ENCODE results near the gene RUBCN. TPM values are rescaled to one million over a fixed set of nuclear protein-coding genes. Genes with fewer than 3 reads are reported as not detected.

Gene RUBCN
- total and polyA plus RNA-seq, 2 donors (not counting 1 experiment from before 2014, with no cell fraction given): 57.3 to 423 TPM

GRCh38 chr3:197746801-197747237 lies 10.1 kb upstream of the RUBCN start:
- Histone ChIP-seq H4K20me1 (ENCODE audit: control insufficient read depth, insufficient read depth, low read length, poor library complexity, severe bottlenecking) (peaks cover 8% of the 10 kb centered on the region), H3K4me2 (replicated peaks; ENCODE audit: low read depth, low read length, poor library complexity, severe bottlenecking) (no peak overlapping the region), H3K27ac (ENCODE audit: low read length in 2 of 2) (no peak overlapping the region), H3K9ac (ENCODE audit: low read length) (no peak overlapping the region), H3K4me1 (ENCODE audit: control insufficient read depth in 2 of 2, insufficient read depth in 2 of 2, low read length in 2 of 2) (peaks cover 13 to 21% of the 10 kb centered on the region in 2 donors), H3K4me3 (ENCODE audit: control extremely low read depth in 1 of 5, extremely low read depth in 1 of 5, insufficient read depth in 1 of 5, low read depth in 2 of 5, low read length in 4 of 5) (no peak overlapping the region), H2AFZ (ENCODE audit: insufficient read depth, low read depth, low read length, poor library complexity, severe bottlenecking) (no peak overlapping the region), H3K36me3 (replicated peaks in 1 of 2; ENCODE audit: control extremely low read depth in 1 of 2, control insufficient read depth in 1 of 2, extremely low read depth in 1 of 2, insufficient read depth in 2 of 2, low read length in 1 of 2) (no peaks in the 10 kb centered on the region), H3K9me3 (ENCODE audit: control extremely low read depth in 1 of 3, control insufficient read depth in 2 of 3, insufficient read depth in 1 of 3, low read length in 2 of 3) (peaks cover 0 to 1% (median 0%) of the 10 kb centered on the region in 3 donors), H3K79me2 (ENCODE audit: control insufficient read depth, insufficient read depth, low read length) (peaks cover 12% of the 10 kb centered on the region), H3K27me3 (replicated peaks in 1 of 4; ENCODE audit: control extremely low read depth in 1 of 4, control insufficient read depth in 3 of 4, insufficient read depth in 4 of 4, low read length in 3 of 4) (no peaks in the 10 kb centered on the region)
- intact Hi-C loops (cut with micrococcal nuclease): no loop called here
- ChIA-PET CTCF (interaction anchor here (0.8 to 1.0 kb wide), 2 partner anchors 9 to 31 kb away, joined by 3 read pairs; no protein-coding TSS in a partner anchor), POLR2A (no interaction called here)
- H3K4me1 Mint-ChIP-seq: peaks cover 26% of the 10 kb centered on the region
- DNase-seq (no peak), ATAC-seq (ENCODE audit: low read depth) (no peak)
- no peak overlapping the region for H3K27ac Mint-ChIP-seq
- no peaks in the 10 kb centered on the region for H3K27me3 Mint-ChIP-seq
- no peaks in the 10 kb centered on the region for H3K9me3 Mint-ChIP-seq (ENCODE audit: insufficient read depth)
- TF ChIP-seq EZH2 (IDR thresholded peaks at IDR 0.05; ENCODE audit: borderline replicate concordance, insufficient read depth, low read depth, low read length, poor library complexity, severe bottlenecking) (no peak), CTCF (IDR thresholded peaks at IDR 0.05) (no peak)
- WGBS (ENCODE audit: insufficient coverage): no CpG with 5 or more reads among the region's 4 CpGs
- H3K4me3 Mint-ChIP-seq: no peak overlapping the region

GRCh38 chr3:197746209-197746608 lies 9.5 kb upstream of the RUBCN start:
- H3K79me2 ChIP-seq (ENCODE audit: control insufficient read depth, insufficient read depth, low read length): peaks cover 6% of the 10 kb centered on the region
- POLR2A ChIA-PET: no interaction called here
- Mint-ChIP-seq H3K27me3 (no peaks in the 10 kb centered on the region), H3K4me3 (no peak overlapping the region), H3K27ac (no peak overlapping the region), H3K9me3 (ENCODE audit: insufficient read depth) (no peaks in the 10 kb centered on the region), H3K4me1 (peaks cover 21% of the 10 kb centered on the region)
- no peak overlapping the region for H3K27ac ChIP-seq (ENCODE audit: low read length in 2 of 2)
- H3K36me3 ChIP-seq (replicated peaks in 1 of 2; ENCODE audit: control extremely low read depth in 1 of 2, control insufficient read depth in 1 of 2, extremely low read depth in 1 of 2, insufficient read depth in 2 of 2, low read length in 1 of 2): no peaks in the 10 kb centered on the region
- no peaks in the 10 kb centered on the region for H3K27me3 ChIP-seq (replicated peaks in 1 of 4; ENCODE audit: control extremely low read depth in 1 of 4, control insufficient read depth in 3 of 4, insufficient read depth in 4 of 4, low read length in 3 of 4)
- CTCF ChIA-PET: interaction anchor here (0.8 to 1.0 kb wide), 2 partner anchors 8 to 31 kb away, joined by 3 read pairs; no protein-coding TSS in a partner anchor
- no peak overlapping the region for H2AFZ ChIP-seq (ENCODE audit: insufficient read depth, low read depth, low read length, poor library complexity, severe bottlenecking)
- TF ChIP-seq CTCF (IDR thresholded peaks at IDR 0.05) (no peak), EZH2 (IDR thresholded peaks at IDR 0.05; ENCODE audit: borderline replicate concordance, insufficient read depth, low read depth, low read length, poor library complexity, severe bottlenecking) (no peak)
- H3K4me3 ChIP-seq (ENCODE audit: control extremely low read depth in 1 of 5, extremely low read depth in 1 of 5, insufficient read depth in 1 of 5, low read depth in 2 of 5, low read length in 4 of 5): no peak overlapping the region
- intact Hi-C loops (cut with micrococcal nuclease): no loop called here
- no CpG with 5 or more reads among the region's 3 CpGs for WGBS (ENCODE audit: insufficient coverage)
- DNase-seq (no peak), ATAC-seq (ENCODE audit: low read depth) (no peak)
- H3K9me3 ChIP-seq (ENCODE audit: control extremely low read depth in 1 of 3, control insufficient read depth in 2 of 3, insufficient read depth in 1 of 3, low read length in 2 of 3): peaks cover 0 to 1% (median 0%) of the 10 kb centered on the region in 3 donors
- H3K9ac ChIP-seq (ENCODE audit: low read length): no peak overlapping the region
- no peak overlapping the region for H3K4me2 ChIP-seq (replicated peaks; ENCODE audit: low read depth, low read length, poor library complexity, severe bottlenecking)
- peaks cover 10 to 15% of the 10 kb centered on the region in 2 donors for H3K4me1 ChIP-seq (ENCODE audit: control insufficient read depth in 2 of 2, insufficient read depth in 2 of 2, low read length in 2 of 2)
- peaks cover 1% of the 10 kb centered on the region for H4K20me1 ChIP-seq (ENCODE audit: control insufficient read depth, insufficient read depth, low read length, poor library complexity, severe bottlenecking)
